HEK293 (cell line): Measurements from ENCODE around the gene EIF3F.

Source experiments
- KLF1 ChIP-seq: fragments of 450-650 bp; formaldehyde crosslinking; IDR thresholded peaks from 2 replicates; pipeline ENCODE4 v1.5.1; 2016; ENCODE audit warnings: missing biosample characterization, missing genetic modification characterization
- PATZ1 ChIP-seq: fragments of 450-650 bp; formaldehyde crosslinking; IDR thresholded peaks from 2 replicates; pipeline ENCODE4 v1.5.1; 2016; ENCODE audit warnings: missing biosample characterization, missing genetic modification characterization
- TCF7L2 ChIP-seq: IDR thresholded peaks from 2 replicates; pipeline ENCODE4 v1.6.1; 2011; ENCODE audit warnings: low read depth, mild to moderate bottlenecking, inconsistent platforms, low read length, moderate library complexity, borderline replicate concordance
- YY1 ChIP-seq: fragments of 450-650 bp; formaldehyde crosslinking; IDR thresholded peaks from 2 replicates; pipeline ENCODE4 v1.5.1; 2018; ENCODE audit warnings: missing biosample characterization, missing genetic modification characterization
- ZBTB44 ChIP-seq: fragments of 450-650 bp; IDR thresholded peaks from 2 replicates; pipeline ENCODE4 v1.5.1; 2018; ENCODE audit warnings: missing biosample characterization, mild to moderate bottlenecking, missing genetic modification characterization
- ZNF23 ChIP-seq: fragments of 450-650 bp; formaldehyde crosslinking; IDR thresholded peaks from 2 replicates; pipeline ENCODE4 v1.5.1; 2016; ENCODE audit warnings: missing biosample characterization, missing genetic modification characterization, borderline replicate concordance
- ZNF624 ChIP-seq: fragments of 450-650 bp; formaldehyde crosslinking; IDR thresholded peaks from 2 replicates; pipeline ENCODE4 v1.5.1; 2017; ENCODE audit warnings: missing biosample characterization, missing genetic modification characterization
- ZNF629 ChIP-seq: fragments of 450-650 bp; formaldehyde crosslinking; IDR thresholded peaks from 2 replicates; pipeline ENCODE4 v1.5.1; 2017; ENCODE audit warnings: missing biosample characterization, missing genetic modification characterization
- ZNF843 ChIP-seq: fragments of 450-650 bp; formaldehyde crosslinking; IDR thresholded peaks from 2 replicates; pipeline ENCODE4 v1.5.1; 2016; ENCODE audit warnings: missing biosample characterization, missing genetic modification characterization

- no peak for TF ChIP-seq KLF1 (tag by site-specific recombination)
- TF ChIP-seq TCF7L2, result no peak
- TF ChIP-seq ZNF624 (tag by site-specific recombination), result no peak
- no peak for TF ChIP-seq YY1 (tag by site-specific recombination)
- TF ChIP-seq PATZ1 (tag by site-specific recombination), result no peak
- TF ChIP-seq ZNF23 (tag by site-specific recombination), result no peak
- no peak for TF ChIP-seq ZNF629 (tag by site-specific recombination)
- no peak for TF ChIP-seq ZBTB44 (tag by site-specific recombination)
- TF ChIP-seq ZNF843 (tag by site-specific recombination), result no peak
Measured at GRCh38 chr11:8040921-8041285, 53.8 kb downstream of the EIF3F start.
